Ovary (tissue), 3 donors: ENCODE data around the gene PTAR1.

Experiments used
- POLR2A ChIP-seq: fragments of 450-650 bp; IDR thresholded peaks from one replicate; pipeline ENCODE4 v1.6.1; 2017; ENCODE audit warnings: antibody characterized with exemption, mild to moderate bottlenecking, moderate library complexity
- TF ChIP-seq, protein P1 (sequence below), 3 donors: fragments of 450-650 bp in 2 of 3; fragments of 200-600 bp in 1 of 3; IDR thresholded peaks; one replicate each; pipeline versions ENCODE4 v1.5.1 to v1.8.0; 2016 to 2022; ENCODE audit warnings: antibody characterized with exemption in 3 of 3, mild to moderate bottlenecking in 1 of 3
- donor health status: DM: no; HTN: no; CAD: no.

- TF ChIP-seq, protein P1, sequence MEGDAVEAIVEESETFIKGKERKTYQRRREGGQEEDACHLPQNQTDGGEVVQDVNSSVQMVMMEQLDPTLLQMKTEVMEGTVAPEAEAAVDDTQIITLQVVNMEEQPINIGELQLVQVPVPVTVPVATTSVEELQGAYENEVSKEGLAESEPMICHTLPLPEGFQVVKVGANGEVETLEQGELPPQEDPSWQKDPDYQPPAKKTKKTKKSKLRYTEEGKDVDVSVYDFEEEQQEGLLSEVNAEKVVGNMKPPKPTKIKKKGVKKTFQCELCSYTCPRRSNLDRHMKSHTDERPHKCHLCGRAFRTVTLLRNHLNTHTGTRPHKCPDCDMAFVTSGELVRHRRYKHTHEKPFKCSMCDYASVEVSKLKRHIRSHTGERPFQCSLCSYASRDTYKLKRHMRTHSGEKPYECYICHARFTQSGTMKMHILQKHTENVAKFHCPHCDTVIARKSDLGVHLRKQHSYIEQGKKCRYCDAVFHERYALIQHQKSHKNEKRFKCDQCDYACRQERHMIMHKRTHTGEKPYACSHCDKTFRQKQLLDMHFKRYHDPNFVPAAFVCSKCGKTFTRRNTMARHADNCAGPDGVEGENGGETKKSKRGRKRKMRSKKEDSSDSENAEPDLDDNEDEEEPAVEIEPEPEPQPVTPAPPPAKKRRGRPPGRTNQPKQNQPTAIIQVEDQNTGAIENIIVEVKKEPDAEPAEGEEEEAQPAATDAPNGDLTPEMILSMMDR (IDR thresholded peaks at IDR 0.05) = no peak
- no peak for TF ChIP-seq POLR2A
Measured at GRCh38 chr9:69718218-69718617, 41.6 kb downstream of the PTAR1 start.
